HEK293 (cell line): ENCODE results near the gene ARG1.

Experiments
- AEBP2 ChIP-seq: fragments of 450-650 bp; formaldehyde crosslinking; IDR thresholded peaks from 2 replicates; pipeline ENCODE4 v1.5.1; 2016; ENCODE audit warnings: missing biosample characterization, missing genetic modification characterization, borderline replicate concordance
- INSM2 ChIP-seq: fragments of 450-650 bp; formaldehyde crosslinking; IDR thresholded peaks from 2 replicates; pipeline ENCODE4 v1.5.1; 2016; ENCODE audit warnings: missing biosample characterization, missing genetic modification characterization
- MEIS1 ChIP-seq: sonication (generic); formaldehyde crosslinking; IDR thresholded peaks from 2 replicates; pipeline ENCODE4 v1.8.1; 2022; ENCODE audit warnings: missing genetic modification reagents, mild to moderate bottlenecking, borderline replicate concordance
- PRDM6 ChIP-seq: fragments of 450-650 bp; formaldehyde crosslinking; IDR thresholded peaks from 2 replicates; pipeline ENCODE4 v1.5.1; 2017; ENCODE audit warnings: missing biosample characterization, missing genetic modification characterization
- TRIM28 ChIP-seq: IDR thresholded peaks from 2 replicates; pipeline ENCODE4 v1.6.1; 2011; ENCODE audit warnings: low read length, control low read depth, borderline replicate concordance
- ZBTB1 ChIP-seq: fragments of 450-650 bp; formaldehyde crosslinking; IDR thresholded peaks from 2 replicates; pipeline ENCODE4 v1.5.1; 2016; ENCODE audit warnings: missing biosample characterization, missing genetic modification characterization
- ZBTB44 ChIP-seq: fragments of 450-650 bp; IDR thresholded peaks from 2 replicates; pipeline ENCODE4 v1.5.1; 2018; ENCODE audit warnings: missing biosample characterization, mild to moderate bottlenecking, missing genetic modification characterization
- ZBTB48 ChIP-seq: fragments of 450-650 bp; formaldehyde crosslinking; IDR thresholded peaks from 2 replicates; pipeline ENCODE4 v1.5.1; 2016; ENCODE audit warnings: missing biosample characterization, missing genetic modification characterization
- ZBTB7A ChIP-seq: fragments of 450-650 bp; formaldehyde crosslinking; IDR thresholded peaks from 2 replicates; pipeline ENCODE4 v1.5.1; 2016; ENCODE audit warnings: low read depth, missing biosample characterization, missing genetic modification characterization
- ZFP37 ChIP-seq: fragments of 450-650 bp; formaldehyde crosslinking; IDR thresholded peaks from 2 replicates; pipeline ENCODE4 v1.5.1; 2016; ENCODE audit warnings: missing biosample characterization, missing genetic modification characterization
- ZNF114 ChIP-seq: fragments of 450-650 bp; formaldehyde crosslinking; IDR thresholded peaks from 2 replicates; pipeline ENCODE4 v1.5.0; 2017; ENCODE audit warnings: missing biosample characterization, missing genetic modification characterization
- ZNF157 ChIP-seq: fragments of 450-650 bp; formaldehyde crosslinking; IDR thresholded peaks from 2 replicates; pipeline ENCODE4 v1.5.1; 2016; ENCODE audit warnings: missing biosample characterization, missing genetic modification characterization
- ZNF169 ChIP-seq: fragments of 450-650 bp; formaldehyde crosslinking; IDR thresholded peaks from 2 replicates; pipeline ENCODE4 v1.5.1; 2016; ENCODE audit warnings: missing biosample characterization, missing genetic modification characterization
- ZNF391 ChIP-seq: fragments of 450-650 bp; formaldehyde crosslinking; IDR thresholded peaks from 2 replicates; pipeline ENCODE4 v1.5.1; 2016; ENCODE audit warnings: low read depth, missing biosample characterization, missing genetic modification characterization, borderline replicate concordance
- ZNF394 ChIP-seq: fragments of 450-650 bp; formaldehyde crosslinking; IDR thresholded peaks from 2 replicates; pipeline ENCODE4 v1.5.1; 2016; ENCODE audit warnings: missing biosample characterization, missing genetic modification characterization, mild to moderate bottlenecking, moderate library complexity, borderline replicate concordance
- ZNF416 ChIP-seq: fragments of 450-650 bp; formaldehyde crosslinking; IDR thresholded peaks from 2 replicates; pipeline ENCODE4 v1.5.1; 2016; ENCODE audit warnings: missing biosample characterization, missing genetic modification characterization
- ZNF558 ChIP-seq: fragments of 450-650 bp; formaldehyde crosslinking; IDR thresholded peaks from 2 replicates; pipeline ENCODE4 v1.5.1; 2016; ENCODE audit warnings: missing biosample characterization, missing genetic modification characterization
- ZNF560 ChIP-seq: fragments of 450-650 bp; formaldehyde crosslinking; IDR thresholded peaks from 2 replicates; pipeline ENCODE4 v1.5.1; 2017; ENCODE audit warnings: missing biosample characterization, missing genetic modification characterization, borderline replicate concordance
- ZNF621 ChIP-seq: fragments of 450-650 bp; formaldehyde crosslinking; IDR thresholded peaks from 2 replicates; pipeline ENCODE4 v1.5.1; 2017; ENCODE audit warnings: missing biosample characterization, missing genetic modification characterization
- ZNF624 ChIP-seq: fragments of 450-650 bp; formaldehyde crosslinking; IDR thresholded peaks from 2 replicates; pipeline ENCODE4 v1.5.1; 2017; ENCODE audit warnings: missing biosample characterization, missing genetic modification characterization
- ZNF747 ChIP-seq: fragments of 450-650 bp; formaldehyde crosslinking; IDR thresholded peaks from 2 replicates; pipeline ENCODE4 v1.5.1; 2016; ENCODE audit warnings: missing biosample characterization, missing genetic modification characterization
- ZNF777 ChIP-seq: fragments of 450-650 bp; formaldehyde crosslinking; IDR thresholded peaks from 2 replicates; pipeline ENCODE4 v1.5.1; 2017; ENCODE audit warnings: missing biosample characterization, missing genetic modification characterization, borderline replicate concordance
- ZNF791 ChIP-seq: fragments of 450-650 bp; formaldehyde crosslinking; IDR thresholded peaks from 2 replicates; pipeline ENCODE4 v1.5.1; 2016; ENCODE audit warnings: missing biosample characterization, missing genetic modification characterization
- ZNF837 ChIP-seq: fragments of 450-650 bp; formaldehyde crosslinking; IDR thresholded peaks from 2 replicates; pipeline ENCODE4 v1.5.1; 2016; ENCODE audit warnings: missing biosample characterization, missing genetic modification characterization
- TF ChIP-seq, protein P1 (sequence below): fragments of 450-650 bp; formaldehyde crosslinking; IDR thresholded peaks from 2 replicates; pipeline ENCODE4 v1.5.1; 2016; ENCODE audit warnings: missing biosample characterization, missing genetic modification characterization
- TF ChIP-seq, protein P2 (sequence below): fragments of 450-650 bp; formaldehyde crosslinking; IDR thresholded peaks from 2 replicates; pipeline ENCODE4 v1.5.1; 2016; ENCODE audit warnings: missing biosample characterization, missing genetic modification characterization

The ARG1 gene

GRCh38 chr6:131627724-131628682 is 55.0 kb downstream of the ARG1 start, which contains the start of gene MED23 (continued):
- TF ChIP-seq, protein P1, sequence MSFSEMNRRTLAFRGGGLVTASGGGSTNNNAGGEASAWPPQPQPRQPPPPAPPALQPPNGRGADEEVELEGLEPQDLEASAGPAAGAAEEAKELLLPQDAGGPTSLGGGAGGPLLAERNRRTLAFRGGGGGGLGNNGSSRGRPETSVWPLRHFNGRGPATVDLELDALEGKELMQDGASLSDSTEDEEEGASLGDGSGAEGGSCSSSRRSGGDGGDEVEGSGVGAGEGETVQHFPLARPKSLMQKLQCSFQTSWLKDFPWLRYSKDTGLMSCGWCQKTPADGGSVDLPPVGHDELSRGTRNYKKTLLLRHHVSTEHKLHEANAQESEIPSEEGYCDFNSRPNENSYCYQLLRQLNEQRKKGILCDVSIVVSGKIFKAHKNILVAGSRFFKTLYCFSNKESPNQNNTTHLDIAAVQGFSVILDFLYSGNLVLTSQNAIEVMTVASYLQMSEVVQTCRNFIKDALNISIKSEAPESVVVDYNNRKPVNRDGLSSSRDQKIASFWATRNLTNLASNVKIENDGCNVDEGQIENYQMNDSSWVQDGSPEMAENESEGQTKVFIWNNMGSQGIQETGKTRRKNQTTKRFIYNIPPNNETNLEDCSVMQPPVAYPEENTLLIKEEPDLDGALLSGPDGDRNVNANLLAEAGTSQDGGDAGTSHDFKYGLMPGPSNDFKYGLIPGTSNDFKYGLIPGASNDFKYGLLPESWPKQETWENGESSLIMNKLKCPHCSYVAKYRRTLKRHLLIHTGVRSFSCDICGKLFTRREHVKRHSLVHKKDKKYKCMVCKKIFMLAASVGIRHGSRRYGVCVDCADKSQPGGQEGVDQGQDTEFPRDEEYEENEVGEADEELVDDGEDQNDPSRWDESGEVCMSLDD (tag by site-specific recombination): peak; percentile 99
- no peak for TF ChIP-seq ZNF621
- no peak for TF ChIP-seq ZNF837 (tag by site-specific recombination)
- TF ChIP-seq ZNF777 (tag by site-specific recombination): no peak
- TF ChIP-seq ZNF791 (tag by site-specific recombination): no peak
- TF ChIP-seq ZNF169 (tag by site-specific recombination): no peak
- TF ChIP-seq ZNF416 (tag by site-specific recombination): 0 out of 2 replicates have a peak, but pooled peaks have one; percentile 28
- TF ChIP-seq ZNF114 (tag by site-specific recombination): no peak
- no peak for TF ChIP-seq ZNF560 (tag by site-specific recombination)
- TF ChIP-seq, protein P2, sequence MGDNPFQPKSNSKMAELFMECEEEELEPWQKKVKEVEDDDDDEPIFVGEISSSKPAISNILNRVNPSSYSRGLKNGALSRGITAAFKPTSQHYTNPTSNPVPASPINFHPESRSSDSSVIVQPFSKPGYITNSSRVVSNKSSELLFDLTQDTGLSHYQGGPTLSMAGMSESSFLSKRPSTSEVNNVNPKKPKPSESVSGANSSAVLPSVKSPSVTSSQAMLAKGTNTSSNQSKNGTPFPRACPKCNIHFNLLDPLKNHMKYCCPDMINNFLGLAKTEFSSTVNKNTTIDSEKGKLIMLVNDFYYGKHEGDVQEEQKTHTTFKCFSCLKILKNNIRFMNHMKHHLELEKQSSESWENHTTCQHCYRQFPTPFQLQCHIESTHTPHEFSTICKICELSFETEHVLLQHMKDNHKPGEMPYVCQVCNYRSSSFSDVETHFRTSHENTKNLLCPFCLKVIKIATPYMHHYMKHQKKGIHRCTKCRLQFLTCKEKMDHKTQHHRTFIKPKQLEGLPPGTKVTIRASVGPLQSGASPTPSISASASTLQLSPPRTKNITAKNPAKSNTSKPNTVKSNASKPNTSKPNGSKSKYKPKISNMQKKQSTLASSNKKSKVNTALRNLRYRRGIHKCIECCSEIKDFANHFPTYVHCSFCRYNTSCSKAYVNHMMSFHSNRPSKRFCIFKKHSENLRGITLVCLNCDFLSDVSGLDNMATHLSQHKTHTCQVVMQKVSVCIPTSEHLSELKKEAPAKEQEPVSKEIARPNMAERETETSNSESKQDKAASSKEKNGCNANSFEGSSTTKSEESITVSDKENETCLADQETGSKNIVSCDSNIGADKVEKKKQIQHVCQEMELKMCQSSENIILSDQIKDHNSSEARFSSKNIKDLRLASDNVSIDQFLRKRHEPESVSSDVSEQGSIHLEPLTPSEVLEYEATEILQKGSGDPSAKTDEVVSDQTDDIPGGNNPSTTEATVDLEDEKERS: peak; percentile 83
- no peak for TF ChIP-seq ZNF157 (tag by site-specific recombination)
- TF ChIP-seq ZFP37 (tag by site-specific recombination): peak; percentile 100
- no peak for TF ChIP-seq ZBTB1 (tag by site-specific recombination)
- no peak for TF ChIP-seq ZNF747 (tag by site-specific recombination)
- peak; percentile 89 for TF ChIP-seq ZBTB44 (tag by site-specific recombination)
- peak; percentile 24; the same call in 1 of the 2 replicates for TF ChIP-seq PRDM6 (tag by site-specific recombination)
- peak; percentile 94 for TF ChIP-seq ZNF394 (tag by site-specific recombination)
- peak; percentile 72; the same call in 1 of the 2 replicates for TF ChIP-seq ZBTB48 (tag by site-specific recombination)
- no peak for TF ChIP-seq ZNF624 (tag by site-specific recombination)
- 0 out of 2 replicates have a peak, but pooled peaks have one; percentile 46 for TF ChIP-seq AEBP2 (tag by site-specific recombination)
- TF ChIP-seq TRIM28: peak; percentile 96
- peak; percentile 91 for TF ChIP-seq INSM2 (tag by site-specific recombination)
- peak; percentile 99 for TF ChIP-seq ZBTB7A
- no peak for TF ChIP-seq MEIS1 (CRISPR knock-in tag)
- TF ChIP-seq ZNF558 (tag by site-specific recombination): peak; percentile 81; the same call in 1 of the 2 replicates
- TF ChIP-seq ZNF391 (tag by site-specific recombination): peak; percentile 98; the same call in 1 of the 2 replicates
